Sigmoid colon (tissue), 4 donors: Measurements from ENCODE around the gene TCF25.

ENCODE experiments used
- POLR2AphosphoS5 ChIP-seq, 4 donors: sonication (generic); formaldehyde crosslinking; IDR thresholded peaks; one replicate each; pipeline ENCODE4 v1.6.1; 2017; ENCODE audit warnings: antibody characterized with exemption in 4 of 4
- TF ChIP-seq, protein P1 (sequence below), 4 experiments: fragments of 450-650 bp in 3 of 4; fragments of 200-600 bp in 1 of 4; IDR thresholded peaks; one replicate each; pipeline ENCODE4 v1.5.1; 2016 to 2019; ENCODE audit warnings: antibody characterized with exemption in 4 of 4, mild to moderate bottlenecking in 3 of 4, moderate library complexity in 2 of 4

DNA sequence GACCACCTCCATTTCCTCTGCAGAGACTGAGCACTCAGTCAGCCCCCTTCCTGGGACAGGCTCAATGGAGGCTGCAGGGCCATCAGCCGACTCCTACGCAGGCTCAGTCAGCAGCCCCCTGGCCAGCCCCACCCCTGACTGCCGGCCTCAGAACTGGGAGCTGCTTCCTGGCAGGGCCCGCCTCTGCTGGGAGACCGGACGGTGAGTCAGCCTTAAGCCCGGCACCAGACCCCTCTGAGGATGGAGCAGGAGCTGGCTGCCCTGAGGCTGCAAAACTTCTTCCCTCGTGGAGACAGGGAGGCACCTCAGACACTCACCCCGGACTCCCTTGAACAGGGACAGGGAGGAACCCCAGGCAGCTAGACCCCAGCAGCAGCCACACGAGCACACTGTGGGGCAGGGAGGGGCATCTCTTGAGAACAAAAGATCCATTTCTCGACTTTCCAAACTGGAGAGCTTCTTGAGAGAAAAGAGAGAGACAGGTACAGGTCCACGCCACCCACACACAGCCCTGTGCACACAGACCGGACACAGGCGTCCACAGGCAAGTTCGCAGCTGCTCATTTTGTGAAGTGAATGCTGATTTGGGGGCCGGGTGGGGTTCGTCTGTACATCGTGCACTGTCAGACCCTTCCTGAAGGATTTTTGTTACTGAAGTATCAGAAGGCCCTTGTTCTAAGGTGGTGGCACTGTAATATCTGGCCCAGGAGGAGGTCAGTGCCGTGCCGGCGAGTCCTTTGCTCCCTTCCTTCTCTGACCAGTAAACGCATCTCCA lies 48.5 kb downstream of the TCF25 start:
- TF ChIP-seq, protein P1, sequence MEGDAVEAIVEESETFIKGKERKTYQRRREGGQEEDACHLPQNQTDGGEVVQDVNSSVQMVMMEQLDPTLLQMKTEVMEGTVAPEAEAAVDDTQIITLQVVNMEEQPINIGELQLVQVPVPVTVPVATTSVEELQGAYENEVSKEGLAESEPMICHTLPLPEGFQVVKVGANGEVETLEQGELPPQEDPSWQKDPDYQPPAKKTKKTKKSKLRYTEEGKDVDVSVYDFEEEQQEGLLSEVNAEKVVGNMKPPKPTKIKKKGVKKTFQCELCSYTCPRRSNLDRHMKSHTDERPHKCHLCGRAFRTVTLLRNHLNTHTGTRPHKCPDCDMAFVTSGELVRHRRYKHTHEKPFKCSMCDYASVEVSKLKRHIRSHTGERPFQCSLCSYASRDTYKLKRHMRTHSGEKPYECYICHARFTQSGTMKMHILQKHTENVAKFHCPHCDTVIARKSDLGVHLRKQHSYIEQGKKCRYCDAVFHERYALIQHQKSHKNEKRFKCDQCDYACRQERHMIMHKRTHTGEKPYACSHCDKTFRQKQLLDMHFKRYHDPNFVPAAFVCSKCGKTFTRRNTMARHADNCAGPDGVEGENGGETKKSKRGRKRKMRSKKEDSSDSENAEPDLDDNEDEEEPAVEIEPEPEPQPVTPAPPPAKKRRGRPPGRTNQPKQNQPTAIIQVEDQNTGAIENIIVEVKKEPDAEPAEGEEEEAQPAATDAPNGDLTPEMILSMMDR (IDR thresholded peaks at IDR 0.05), result no peak
- TF ChIP-seq POLR2AphosphoS5 (IDR thresholded peaks at IDR 0.05), result peak in 3 of 4 donors; percentile 29 to 87 (median 56)
